ENCODE results near the gene L3MBTL4. TPM values are rescaled to one million over a fixed set of nuclear protein-coding genes. Genes with fewer than 3 reads are reported as not detected.

L3MBTL4 gene
- total RNA-seq, 1 donor from 2014 or later, result 0.56 TPM

GRCh38 chr18:6374340-6374739 is 40.4 kb downstream of the L3MBTL4 start:
- no peak overlapping the region for H3K27ac Mint-ChIP-seq (ENCODE audit: unreplicated experiment)
- TF ChIP-seq CTCF (IDR thresholded peaks at IDR 0.05; ENCODE audit: unreplicated experiment), result no peak
- H3K4me3 Mint-ChIP-seq (ENCODE audit: unreplicated experiment), result no peak overlapping the region

GRCh38 chr18:6373187-6373586 is 41.5 kb downstream of the L3MBTL4 start:
- H3K4me1 Mint-ChIP-seq (ENCODE audit: unreplicated experiment), result peaks cover 3% of the 10 kb centered on the region
- H3K36me3 Mint-ChIP-seq (ENCODE audit: low read depth, unreplicated experiment), result no peaks in the 10 kb centered on the region
- no peak overlapping the region for H3K4me3 Mint-ChIP-seq (ENCODE audit: unreplicated experiment)
- H3K27ac Mint-ChIP-seq (ENCODE audit: unreplicated experiment), result no peak overlapping the region
- no peak for DNase-seq (ENCODE audit: low spot score)
- H3K27me3 Mint-ChIP-seq (ENCODE audit: unreplicated experiment), result peaks cover 1% of the 10 kb centered on the region
- no peaks in the 10 kb centered on the region for H3K9me3 Mint-ChIP-seq (ENCODE audit: unreplicated experiment)
- no peak for TF ChIP-seq CTCF (IDR thresholded peaks at IDR 0.05; ENCODE audit: unreplicated experiment)

More at GRCh38 chr18:6374340-6374739, 40.4 kb downstream of the L3MBTL4 start:
- no peak for DNase-seq (ENCODE audit: low spot score)
- Mint-ChIP-seq H3K9me3 (ENCODE audit: unreplicated experiment) (no peaks in the 10 kb centered on the region), H3K36me3 (ENCODE audit: low read depth, unreplicated experiment) (no peaks in the 10 kb centered on the region), H3K4me1 (ENCODE audit: unreplicated experiment) (peaks cover 3% of the 10 kb centered on the region), H3K27me3 (ENCODE audit: unreplicated experiment) (peaks cover 1% of the 10 kb centered on the region)

- Mint-ChIP-seq H3K9me3 (ENCODE audit: unreplicated experiment) (no peaks in the 10 kb centered on the region), H3K4me3 (ENCODE audit: unreplicated experiment) (no peak overlapping the region), H3K27ac (ENCODE audit: unreplicated experiment) (no peak overlapping the region), H3K4me1 (ENCODE audit: unreplicated experiment) (peaks cover 7% of the 10 kb centered on the region), H3K27me3 (ENCODE audit: unreplicated experiment) (peaks cover 2% of the 10 kb centered on the region), H3K36me3 (ENCODE audit: low read depth, unreplicated experiment) (no peaks in the 10 kb centered on the region)
- no peak for TF ChIP-seq CTCF (IDR thresholded peaks at IDR 0.05; ENCODE audit: unreplicated experiment)
- DNase-seq (ENCODE audit: low spot score), result no peak
These were observed 43.6 kb downstream of the L3MBTL4 start for GRCh38 chr18:6370886-6371635.

- Mint-ChIP-seq H3K4me3 (ENCODE audit: unreplicated experiment) (no peak overlapping the region), H3K27ac (ENCODE audit: unreplicated experiment) (no peak overlapping the region), H3K27me3 (ENCODE audit: unreplicated experiment) (peaks cover 2% of the 10 kb centered on the region), H3K4me1 (ENCODE audit: unreplicated experiment) (peaks cover 9% of the 10 kb centered on the region), H3K36me3 (ENCODE audit: low read depth, unreplicated experiment) (no peaks in the 10 kb centered on the region), H3K9me3 (ENCODE audit: unreplicated experiment) (no peaks in the 10 kb centered on the region)
- TF ChIP-seq CTCF (IDR thresholded peaks at IDR 0.05; ENCODE audit: unreplicated experiment), result no peak
- no peak for DNase-seq (ENCODE audit: low spot score)
These were observed 44.3 kb downstream of the L3MBTL4 start for GRCh38 chr18:6370410-6370809.

- DNase-seq (ENCODE audit: low spot score), result no peak
- Mint-ChIP-seq H3K4me3 (ENCODE audit: unreplicated experiment) (no peak overlapping the region), H3K9me3 (ENCODE audit: unreplicated experiment) (no peaks in the 10 kb centered on the region), H3K4me1 (ENCODE audit: unreplicated experiment) (peaks cover 11% of the 10 kb centered on the region), H3K36me3 (ENCODE audit: low read depth, unreplicated experiment) (no peaks in the 10 kb centered on the region), H3K27me3 (ENCODE audit: unreplicated experiment) (peaks cover 2% of the 10 kb centered on the region), H3K27ac (ENCODE audit: unreplicated experiment) (no peak overlapping the region)
- TF ChIP-seq CTCF (IDR thresholded peaks at IDR 0.05; ENCODE audit: unreplicated experiment), result no peak
These were observed 46.7 kb downstream of the L3MBTL4 start for GRCh38 chr18:6368017-6368416.
